ENCODE results near the gene EML5. TPM values are rescaled to one million over a fixed set of nuclear protein-coding genes. Genes with fewer than 3 reads are reported as not detected.

The EML5 gene
- total RNA-seq, 1 experiment from 2014 or later: 0.85 TPM

DNA sequence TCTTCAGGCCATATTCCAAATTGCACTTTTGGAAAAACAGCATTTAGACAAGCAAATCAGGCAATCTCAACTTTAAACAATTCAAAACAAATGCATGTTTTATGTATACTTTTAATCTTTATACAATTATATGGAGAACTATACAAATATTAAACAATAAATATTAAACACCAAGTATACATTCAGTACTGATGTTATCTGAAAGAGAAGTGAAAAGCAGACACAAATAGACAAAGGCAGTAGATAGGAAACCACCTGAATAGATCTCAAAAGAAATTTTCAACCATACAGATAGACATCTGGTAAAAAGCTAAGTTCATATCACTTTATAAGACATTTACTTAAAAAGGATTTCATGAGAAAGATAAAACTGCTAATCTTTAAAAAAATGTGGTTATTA, 164.7 kb downstream of the EML5 start:
- no peak overlapping the region for H3K27ac Mint-ChIP-seq
- H3K27me3 Mint-ChIP-seq (ENCODE audit: low read depth): no peaks in the 10 kb centered on the region
- H3K9me3 Mint-ChIP-seq: no peaks in the 10 kb centered on the region
- TF ChIP-seq, protein P1, sequence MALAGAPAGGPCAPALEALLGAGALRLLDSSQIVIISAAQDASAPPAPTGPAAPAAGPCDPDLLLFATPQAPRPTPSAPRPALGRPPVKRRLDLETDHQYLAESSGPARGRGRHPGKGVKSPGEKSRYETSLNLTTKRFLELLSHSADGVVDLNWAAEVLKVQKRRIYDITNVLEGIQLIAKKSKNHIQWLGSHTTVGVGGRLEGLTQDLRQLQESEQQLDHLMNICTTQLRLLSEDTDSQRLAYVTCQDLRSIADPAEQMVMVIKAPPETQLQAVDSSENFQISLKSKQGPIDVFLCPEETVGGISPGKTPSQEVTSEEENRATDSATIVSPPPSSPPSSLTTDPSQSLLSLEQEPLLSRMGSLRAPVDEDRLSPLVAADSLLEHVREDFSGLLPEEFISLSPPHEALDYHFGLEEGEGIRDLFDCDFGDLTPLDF (CRISPR knock-in tag; IDR thresholded peaks at IDR 0.05): no peak
- TF ChIP-seq GABPB1 (CRISPR knock-in tag; IDR thresholded peaks at IDR 0.05): no peak
- TF ChIP-seq ZNF423 (CRISPR knock-in tag; IDR thresholded peaks at IDR 0.05): no peak
- TF ChIP-seq, protein P2, sequence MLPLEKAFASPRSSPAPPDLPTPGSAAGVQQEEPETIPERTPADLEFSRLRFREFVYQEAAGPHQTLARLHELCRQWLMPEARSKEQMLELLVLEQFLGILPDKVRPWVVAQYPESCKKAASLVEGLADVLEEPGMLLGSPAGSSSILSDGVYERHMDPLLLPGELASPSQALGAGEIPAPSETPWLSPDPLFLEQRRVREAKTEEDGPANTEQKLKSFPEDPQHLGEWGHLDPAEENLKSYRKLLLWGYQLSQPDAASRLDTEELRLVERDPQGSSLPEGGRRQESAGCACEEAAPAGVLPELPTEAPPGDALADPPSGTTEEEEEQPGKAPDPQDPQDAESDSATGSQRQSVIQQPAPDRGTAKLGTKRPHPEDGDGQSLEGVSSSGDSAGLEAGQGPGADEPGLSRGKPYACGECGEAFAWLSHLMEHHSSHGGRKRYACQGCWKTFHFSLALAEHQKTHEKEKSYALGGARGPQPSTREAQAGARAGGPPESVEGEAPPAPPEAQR (CRISPR knock-in tag; IDR thresholded peaks at IDR 0.05): no peak
- no peak for TF ChIP-seq PRRX2 (CRISPR knock-in tag; IDR thresholded peaks at IDR 0.05)
- no peak for TF ChIP-seq ZNF671 (CRISPR knock-in tag; IDR thresholded peaks at IDR 0.05)
- TF ChIP-seq CREM (CRISPR knock-in tag; IDR thresholded peaks at IDR 0.05): no peak
- TF ChIP-seq, protein P3, sequence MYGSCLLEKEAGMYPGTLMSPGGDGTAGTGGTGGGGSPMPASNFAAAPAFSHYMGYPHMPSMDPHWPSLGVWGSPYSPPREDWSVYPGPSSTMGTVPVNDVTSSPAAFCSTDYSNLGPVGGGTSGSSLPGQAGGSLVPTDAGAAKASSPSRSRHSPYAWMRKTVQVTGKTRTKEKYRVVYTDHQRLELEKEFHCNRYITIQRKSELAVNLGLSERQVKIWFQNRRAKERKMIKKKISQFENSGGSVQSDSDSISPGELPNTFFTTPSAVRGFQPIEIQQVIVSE (CRISPR knock-in tag; IDR thresholded peaks at IDR 0.05; ENCODE audit: borderline replicate concordance): no peak
- no peak for TF ChIP-seq JAZF1 (CRISPR knock-in tag; IDR thresholded peaks at IDR 0.05)
- no peak for TF ChIP-seq NR1H2 (CRISPR knock-in tag; IDR thresholded peaks at IDR 0.05)
- TF ChIP-seq, protein P4, sequence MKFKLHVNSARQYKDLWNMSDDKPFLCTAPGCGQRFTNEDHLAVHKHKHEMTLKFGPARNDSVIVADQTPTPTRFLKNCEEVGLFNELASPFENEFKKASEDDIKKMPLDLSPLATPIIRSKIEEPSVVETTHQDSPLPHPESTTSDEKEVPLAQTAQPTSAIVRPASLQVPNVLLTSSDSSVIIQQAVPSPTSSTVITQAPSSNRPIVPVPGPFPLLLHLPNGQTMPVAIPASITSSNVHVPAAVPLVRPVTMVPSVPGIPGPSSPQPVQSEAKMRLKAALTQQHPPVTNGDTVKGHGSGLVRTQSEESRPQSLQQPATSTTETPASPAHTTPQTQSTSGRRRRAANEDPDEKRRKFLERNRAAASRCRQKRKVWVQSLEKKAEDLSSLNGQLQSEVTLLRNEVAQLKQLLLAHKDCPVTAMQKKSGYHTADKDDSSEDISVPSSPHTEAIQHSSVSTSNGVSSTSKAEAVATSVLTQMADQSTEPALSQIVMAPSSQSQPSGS (CRISPR knock-in tag; IDR thresholded peaks at IDR 0.05; ENCODE audit: borderline replicate concordance, low read depth): no peak
- TF ChIP-seq, protein P5, sequence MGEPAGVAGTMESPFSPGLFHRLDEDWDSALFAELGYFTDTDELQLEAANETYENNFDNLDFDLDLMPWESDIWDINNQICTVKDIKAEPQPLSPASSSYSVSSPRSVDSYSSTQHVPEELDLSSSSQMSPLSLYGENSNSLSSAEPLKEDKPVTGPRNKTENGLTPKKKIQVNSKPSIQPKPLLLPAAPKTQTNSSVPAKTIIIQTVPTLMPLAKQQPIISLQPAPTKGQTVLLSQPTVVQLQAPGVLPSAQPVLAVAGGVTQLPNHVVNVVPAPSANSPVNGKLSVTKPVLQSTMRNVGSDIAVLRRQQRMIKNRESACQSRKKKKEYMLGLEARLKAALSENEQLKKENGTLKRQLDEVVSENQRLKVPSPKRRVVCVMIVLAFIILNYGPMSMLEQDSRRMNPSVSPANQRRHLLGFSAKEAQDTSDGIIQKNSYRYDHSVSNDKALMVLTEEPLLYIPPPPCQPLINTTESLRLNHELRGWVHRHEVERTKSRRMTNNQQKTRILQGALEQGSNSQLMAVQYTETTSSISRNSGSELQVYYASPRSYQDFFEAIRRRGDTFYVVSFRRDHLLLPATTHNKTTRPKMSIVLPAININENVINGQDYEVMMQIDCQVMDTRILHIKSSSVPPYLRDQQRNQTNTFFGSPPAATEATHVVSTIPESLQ (CRISPR knock-in tag; IDR thresholded peaks at IDR 0.05): no peak
- no peak for TF ChIP-seq TCF7 (CRISPR knock-in tag; IDR thresholded peaks at IDR 0.05; ENCODE audit: low read depth)
- no peak for TF ChIP-seq RELA (CRISPR knock-in tag; IDR thresholded peaks at IDR 0.05; ENCODE audit: borderline replicate concordance)
- TF ChIP-seq, protein P6, sequence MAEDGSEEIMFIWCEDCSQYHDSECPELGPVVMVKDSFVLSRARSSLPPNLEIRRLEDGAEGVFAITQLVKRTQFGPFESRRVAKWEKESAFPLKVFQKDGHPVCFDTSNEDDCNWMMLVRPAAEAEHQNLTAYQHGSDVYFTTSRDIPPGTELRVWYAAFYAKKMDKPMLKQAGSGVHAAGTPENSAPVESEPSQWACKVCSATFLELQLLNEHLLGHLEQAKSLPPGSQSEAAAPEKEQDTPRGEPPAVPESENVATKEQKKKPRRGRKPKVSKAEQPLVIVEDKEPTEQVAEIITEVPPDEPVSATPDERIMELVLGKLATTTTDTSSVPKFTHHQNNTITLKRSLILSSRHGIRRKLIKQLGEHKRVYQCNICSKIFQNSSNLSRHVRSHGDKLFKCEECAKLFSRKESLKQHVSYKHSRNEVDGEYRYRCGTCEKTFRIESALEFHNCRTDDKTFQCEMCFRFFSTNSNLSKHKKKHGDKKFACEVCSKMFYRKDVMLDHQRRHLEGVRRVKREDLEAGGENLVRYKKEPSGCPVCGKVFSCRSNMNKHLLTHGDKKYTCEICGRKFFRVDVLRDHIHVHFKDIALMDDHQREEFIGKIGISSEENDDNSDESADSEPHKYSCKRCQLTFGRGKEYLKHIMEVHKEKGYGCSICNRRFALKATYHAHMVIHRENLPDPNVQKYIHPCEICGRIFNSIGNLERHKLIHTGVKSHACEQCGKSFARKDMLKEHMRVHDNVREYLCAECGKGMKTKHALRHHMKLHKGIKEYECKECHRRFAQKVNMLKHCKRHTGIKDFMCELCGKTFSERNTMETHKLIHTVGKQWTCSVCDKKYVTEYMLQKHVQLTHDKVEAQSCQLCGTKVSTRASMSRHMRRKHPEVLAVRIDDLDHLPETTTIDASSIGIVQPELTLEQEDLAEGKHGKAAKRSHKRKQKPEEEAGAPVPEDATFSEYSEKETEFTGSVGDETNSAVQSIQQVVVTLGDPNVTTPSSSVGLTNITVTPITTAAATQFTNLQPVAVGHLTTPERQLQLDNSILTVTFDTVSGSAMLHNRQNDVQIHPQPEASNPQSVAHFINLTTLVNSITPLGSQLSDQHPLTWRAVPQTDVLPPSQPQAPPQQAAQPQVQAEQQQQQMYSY (CRISPR knock-in tag; IDR thresholded peaks at IDR 0.05): no peak
- TF ChIP-seq, protein P7, sequence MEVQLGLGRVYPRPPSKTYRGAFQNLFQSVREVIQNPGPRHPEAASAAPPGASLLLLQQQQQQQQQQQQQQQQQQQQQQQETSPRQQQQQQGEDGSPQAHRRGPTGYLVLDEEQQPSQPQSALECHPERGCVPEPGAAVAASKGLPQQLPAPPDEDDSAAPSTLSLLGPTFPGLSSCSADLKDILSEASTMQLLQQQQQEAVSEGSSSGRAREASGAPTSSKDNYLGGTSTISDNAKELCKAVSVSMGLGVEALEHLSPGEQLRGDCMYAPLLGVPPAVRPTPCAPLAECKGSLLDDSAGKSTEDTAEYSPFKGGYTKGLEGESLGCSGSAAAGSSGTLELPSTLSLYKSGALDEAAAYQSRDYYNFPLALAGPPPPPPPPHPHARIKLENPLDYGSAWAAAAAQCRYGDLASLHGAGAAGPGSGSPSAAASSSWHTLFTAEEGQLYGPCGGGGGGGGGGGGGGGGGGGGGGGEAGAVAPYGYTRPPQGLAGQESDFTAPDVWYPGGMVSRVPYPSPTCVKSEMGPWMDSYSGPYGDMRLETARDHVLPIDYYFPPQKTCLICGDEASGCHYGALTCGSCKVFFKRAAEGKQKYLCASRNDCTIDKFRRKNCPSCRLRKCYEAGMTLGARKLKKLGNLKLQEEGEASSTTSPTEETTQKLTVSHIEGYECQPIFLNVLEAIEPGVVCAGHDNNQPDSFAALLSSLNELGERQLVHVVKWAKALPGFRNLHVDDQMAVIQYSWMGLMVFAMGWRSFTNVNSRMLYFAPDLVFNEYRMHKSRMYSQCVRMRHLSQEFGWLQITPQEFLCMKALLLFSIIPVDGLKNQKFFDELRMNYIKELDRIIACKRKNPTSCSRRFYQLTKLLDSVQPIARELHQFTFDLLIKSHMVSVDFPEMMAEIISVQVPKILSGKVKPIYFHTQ (CRISPR knock-in tag; IDR thresholded peaks at IDR 0.05): no peak
- TF ChIP-seq SP1 (CRISPR knock-in tag; conservative IDR thresholded peaks at IDR 0.05): no peak
- TF ChIP-seq ZNF396 (CRISPR knock-in tag; IDR thresholded peaks at IDR 0.05; ENCODE audit: borderline replicate concordance): no peak
- no peak for TF ChIP-seq FOXP1 (CRISPR knock-in tag; IDR thresholded peaks at IDR 0.05; ENCODE audit: borderline replicate concordance)
- no peak for TF ChIP-seq MYBL2 (CRISPR knock-in tag; IDR thresholded peaks at IDR 0.05)
- H3K4me1 Mint-ChIP-seq: no peaks in the 10 kb centered on the region; the same call in 1 of the 2 replicates
- ChIA-PET CTCF (no interaction called here), POLR2A (no interaction called here)
- H3K4me3 Mint-ChIP-seq: no peak overlapping the region
- ATAC-seq (no peak), DNase-seq (ENCODE audit: low spot score) (no peak)
- no peaks in the 10 kb centered on the region for H3K36me3 Mint-ChIP-seq
